Smooth muscle cell (in vitro differentiated cells): Measurements from ENCODE around the gene ZCCHC14. TPM values are rescaled to one million over a fixed set of nuclear protein-coding genes. Genes with fewer than 3 reads are reported as not detected.

Experiments used
- DNase-seq: peaks from one replicate; lab custom pipeline; 2025; ENCODE audit not compliant: unreplicated experiment; lab: John Stamatoyannopoulos, UW
- H2AFZ ChIP-seq: fragments of 200-600 bp; sonication (generic); 2 replicates; pipeline ENCODE4 v1.6.0; 2016; ENCODE audit warnings: antibody characterized with exemption, low read depth, mild to moderate bottlenecking
- H3F3A ChIP-seq: fragments of 200-600 bp; sonication (generic); 2 replicates; pipeline ENCODE4 v1.6.0; 2017; ENCODE audit warnings: antibody characterized with exemption, low read depth
- H3K27ac ChIP-seq: fragments of 200-600 bp; sonication (generic); 2 replicates; pipeline ENCODE4 v1.5.1; 2016; ENCODE audit warnings: low read depth, mild to moderate bottlenecking
- H3K27me3 ChIP-seq: fragments of 200-600 bp; sonication (generic); 2 replicates; pipeline ENCODE4 v1.6.1; 2016; ENCODE audit warnings: low read depth, mild to moderate bottlenecking
- H3K36me3 ChIP-seq: fragments of 200-600 bp; sonication (generic); 2 replicates; pipeline ENCODE4 v1.5.1; 2016; ENCODE audit warnings: low read depth
- H3K4me1 ChIP-seq: fragments of 200-600 bp; sonication (generic); 2 replicates; pipeline ENCODE4 v1.5.1; 2016; ENCODE audit warnings: low read depth
- H3K4me2 ChIP-seq: fragments of 200-600 bp; sonication (generic); 2 replicates; pipeline ENCODE4 v1.6.0; 2016; ENCODE audit warnings: mild to moderate bottlenecking
- H3K4me3 ChIP-seq: fragments of 200-600 bp; sonication (generic); 2 replicates; pipeline ENCODE4 v1.5.1; 2016; ENCODE audit warnings: mild to moderate bottlenecking
- H3K79me2 ChIP-seq: fragments of 200-600 bp; sonication (generic); 2 replicates; pipeline ENCODE4 v1.6.0; 2016; ENCODE audit warnings: low read depth, mild to moderate bottlenecking
- H3K9ac ChIP-seq: fragments of 200-600 bp; sonication (generic); 2 replicates; pipeline ENCODE4 v1.6.0; 2016; ENCODE audit warnings: low read depth
- H3K9me3 ChIP-seq: fragments of 200-600 bp; sonication (generic); replicated peaks from 2 replicates; pipeline ENCODE4 v1.5.1; 2016; ENCODE audit warnings: low read depth
- H4K20me1 ChIP-seq: fragments of 200-600 bp; sonication (generic); 2 replicates; pipeline ENCODE4 v1.6.0; 2016; ENCODE audit warnings: low read depth
- WGBS: methylation state at CpG from one replicate; pipeline ENCODE4 v1.1.7; 2016; ENCODE audit warnings: low lambda C conversion rate; 5-methylcytosine and 5-hydroxymethylcytosine counted together
- polyA plus RNA-seq: library from polyadenylated mRNA; unstranded; fragments of >200 nt; fragmentation: Nextera tagmentation; extraction: Ambion mirVana; gene quantifications from 2 replicates; pipeline ENCODE4 v1.2.1, GENCODE V29; 2016
- total RNA-seq: library from RNA; depleted of rRNA; stranded (reverse); fragments of >200 nt; gene quantifications from 2 replicates; pipeline ENCODE4 v1.2.3, GENCODE V29; 2014
- TF ChIP-seq, protein P1 (sequence below): fragments of 200-600 bp; sonication (generic); IDR thresholded peaks from 2 replicates; pipeline ENCODE4 v1.5.1; 2017; ENCODE audit warnings: borderline replicate concordance, mild to moderate bottlenecking, antibody characterized with exemption; ENCODE audit not compliant: insufficient read depth, poor library complexity, severe bottlenecking

The ZCCHC14 gene
- total and polyA plus RNA-seq, 2 experiments from 2014 or later = 4.6 to 8.5 TPM

DNA sequence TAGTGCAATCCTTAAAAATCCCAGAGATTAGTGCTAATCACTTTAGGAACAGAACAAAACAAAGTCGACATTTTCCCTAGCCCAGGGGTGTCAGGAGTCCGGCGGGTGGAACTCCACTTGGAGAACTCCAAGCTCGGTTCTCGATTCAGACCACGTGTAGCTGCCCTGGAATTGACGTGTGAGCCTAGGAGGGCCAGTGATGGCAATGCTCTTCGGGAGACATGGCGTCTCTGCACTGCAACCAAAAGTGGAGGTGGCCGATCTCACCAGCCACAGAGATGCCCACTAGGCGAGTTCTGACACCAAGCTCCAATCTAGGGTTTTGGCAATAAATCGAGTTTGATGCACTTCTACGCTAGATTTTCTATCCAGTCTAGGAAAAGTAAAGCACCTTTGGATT lies 83.0 kb downstream of the ZCCHC14 start:
- no peaks in the 10 kb centered on the region for H3K36me3 ChIP-seq
- H3F3A ChIP-seq = peaks cover 4% of the 10 kb centered on the region
- TF ChIP-seq, protein P1, sequence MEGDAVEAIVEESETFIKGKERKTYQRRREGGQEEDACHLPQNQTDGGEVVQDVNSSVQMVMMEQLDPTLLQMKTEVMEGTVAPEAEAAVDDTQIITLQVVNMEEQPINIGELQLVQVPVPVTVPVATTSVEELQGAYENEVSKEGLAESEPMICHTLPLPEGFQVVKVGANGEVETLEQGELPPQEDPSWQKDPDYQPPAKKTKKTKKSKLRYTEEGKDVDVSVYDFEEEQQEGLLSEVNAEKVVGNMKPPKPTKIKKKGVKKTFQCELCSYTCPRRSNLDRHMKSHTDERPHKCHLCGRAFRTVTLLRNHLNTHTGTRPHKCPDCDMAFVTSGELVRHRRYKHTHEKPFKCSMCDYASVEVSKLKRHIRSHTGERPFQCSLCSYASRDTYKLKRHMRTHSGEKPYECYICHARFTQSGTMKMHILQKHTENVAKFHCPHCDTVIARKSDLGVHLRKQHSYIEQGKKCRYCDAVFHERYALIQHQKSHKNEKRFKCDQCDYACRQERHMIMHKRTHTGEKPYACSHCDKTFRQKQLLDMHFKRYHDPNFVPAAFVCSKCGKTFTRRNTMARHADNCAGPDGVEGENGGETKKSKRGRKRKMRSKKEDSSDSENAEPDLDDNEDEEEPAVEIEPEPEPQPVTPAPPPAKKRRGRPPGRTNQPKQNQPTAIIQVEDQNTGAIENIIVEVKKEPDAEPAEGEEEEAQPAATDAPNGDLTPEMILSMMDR = no peak
- no peak overlapping the region for H2AFZ ChIP-seq
- peaks cover 19% of the 10 kb centered on the region for H4K20me1 ChIP-seq
- 94% methylated on average over 13 of the region's 13 CpGs for WGBS
- no peaks in the 10 kb centered on the region for H3K27me3 ChIP-seq
- H3K4me2 ChIP-seq = no peak overlapping the region
- H3K9ac ChIP-seq = no peak overlapping the region
- no peaks in the 10 kb centered on the region for H3K79me2 ChIP-seq
- H3K4me1 ChIP-seq = no peaks in the 10 kb centered on the region
- H3K27ac ChIP-seq = no peak overlapping the region
- DNase-seq = no peak
- no peak overlapping the region for H3K4me3 ChIP-seq
- no peaks in the 10 kb centered on the region for H3K9me3 ChIP-seq

DNA sequence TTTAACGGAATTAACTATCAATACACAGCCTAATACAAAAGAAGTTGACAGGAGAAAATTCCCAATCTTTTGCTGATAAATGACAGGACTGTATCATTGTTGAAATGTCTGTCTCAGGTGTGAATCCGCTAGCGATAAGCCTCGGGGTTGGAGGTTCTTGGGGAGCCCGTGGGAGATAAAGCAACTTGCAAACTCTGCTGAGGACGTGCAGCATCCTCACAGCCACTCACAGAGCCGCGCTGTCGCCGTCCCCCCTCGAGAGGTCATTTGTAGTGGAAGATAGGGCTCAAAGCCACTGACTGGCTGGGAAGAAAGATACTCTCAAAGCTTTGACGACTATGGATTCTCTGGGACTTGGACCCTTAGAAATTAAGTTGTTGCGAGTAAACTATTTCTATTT lies 83.7 kb downstream of the ZCCHC14 start:
- H3K9ac ChIP-seq = no peak overlapping the region
- peaks cover 19% of the 10 kb centered on the region for H4K20me1 ChIP-seq
- H3K27me3 ChIP-seq = no peaks in the 10 kb centered on the region
- no peaks in the 10 kb centered on the region for H3K9me3 ChIP-seq
- H3K27ac ChIP-seq = no peak overlapping the region
- no peaks in the 10 kb centered on the region for H3K36me3 ChIP-seq
- H2AFZ ChIP-seq = no peak overlapping the region
- no peaks in the 10 kb centered on the region for H3K4me1 ChIP-seq
- H3K79me2 ChIP-seq = no peaks in the 10 kb centered on the region
- no peak for DNase-seq
- no peak overlapping the region for H3K4me2 ChIP-seq
- peaks cover 8% of the 10 kb centered on the region for H3F3A ChIP-seq
- no peak overlapping the region for H3K4me3 ChIP-seq
- 91% methylated on average over 13 of the region's 13 CpGs for WGBS
- TF ChIP-seq, protein P1 = no peak

DNA sequence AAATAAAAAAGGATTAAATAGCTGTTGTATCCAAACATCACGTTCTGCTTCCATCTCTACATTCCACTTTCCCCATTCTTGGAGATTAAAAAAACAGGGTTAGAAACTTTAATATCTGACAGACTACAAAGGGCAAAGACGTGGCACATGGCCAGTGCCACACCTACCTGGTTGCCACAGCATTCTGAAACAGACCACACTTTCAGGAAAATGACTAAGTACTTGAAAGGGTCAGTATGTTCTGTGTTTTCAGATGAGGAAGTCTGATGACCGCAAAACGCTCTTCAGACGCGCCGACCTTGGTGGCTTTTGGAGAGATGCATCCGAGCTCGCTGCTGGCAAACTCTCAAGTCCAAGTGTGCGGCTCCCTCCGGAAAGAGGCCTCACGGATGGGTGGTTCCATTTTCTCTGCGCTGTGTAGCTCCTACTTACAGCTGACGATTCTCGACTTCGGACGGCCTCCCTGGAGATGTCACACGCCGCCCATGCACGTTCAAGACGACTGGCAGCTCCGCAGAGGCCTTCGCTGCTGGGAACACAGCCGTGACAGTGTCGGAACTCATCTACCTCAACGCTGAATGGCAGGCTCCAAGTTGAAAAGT lies 85.2 kb downstream of the ZCCHC14 start:
- TF ChIP-seq, protein P1 = no peak
- Histone ChIP-seq H4K20me1 (peaks cover 20% of the 10 kb centered on the region), H3K79me2 (no peaks in the 10 kb centered on the region), H3F3A (peaks cover 8% of the 10 kb centered on the region), H3K4me3 (no peak overlapping the region), H3K36me3 (peaks cover 2% of the 10 kb centered on the region), H2AFZ (no peak overlapping the region), H3K4me1 (no peaks in the 10 kb centered on the region), H3K27me3 (no peaks in the 10 kb centered on the region), H3K9me3 (no peaks in the 10 kb centered on the region), H3K9ac (no peak overlapping the region), H3K27ac (no peak overlapping the region), H3K4me2 (no peak overlapping the region)
- 95% methylated on average over 26 of the region's 26 CpGs for WGBS
- no peak for DNase-seq

DNA sequence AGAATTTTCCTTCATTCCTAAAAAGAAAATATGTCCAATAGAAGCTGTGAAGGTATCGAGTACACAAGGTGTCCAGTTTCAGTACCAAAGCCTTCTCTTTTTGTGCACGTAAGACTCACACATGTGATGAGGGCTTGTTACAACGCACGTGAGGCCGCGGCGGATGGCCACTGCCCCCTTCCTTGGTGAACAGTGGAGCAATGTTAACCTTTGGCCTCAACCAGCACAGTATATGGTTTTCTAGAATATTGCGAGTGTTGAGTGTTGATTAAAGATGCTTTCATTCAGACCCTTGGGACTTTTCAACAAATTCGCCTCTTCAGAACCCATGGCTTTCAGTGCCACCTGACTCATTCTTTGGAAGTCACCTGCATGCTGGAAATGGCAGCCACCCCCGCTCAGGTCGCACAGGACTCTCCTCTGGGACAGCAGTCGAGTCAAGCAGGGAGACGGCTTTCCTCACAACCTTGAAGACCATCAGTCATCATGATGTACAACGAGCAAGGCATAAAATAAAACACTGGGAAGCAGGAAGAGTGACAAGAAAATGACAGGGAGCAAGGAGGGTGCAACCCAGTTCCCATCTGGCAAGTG lies 86.2 kb downstream of the ZCCHC14 start:
- Histone ChIP-seq H3K4me3 (no peak overlapping the region), H3K36me3 (peaks cover 7% of the 10 kb centered on the region)
- TF ChIP-seq, protein P1 = no peak

More for the DNA sequence above, 86.2 kb downstream of the ZCCHC14 start:
- no peaks in the 10 kb centered on the region for H3K27me3 ChIP-seq
- H3K27ac ChIP-seq = no peak overlapping the region
- no peak overlapping the region for H2AFZ ChIP-seq
- H3K9me3 ChIP-seq = no peaks in the 10 kb centered on the region
- H3K4me2 ChIP-seq = no peak overlapping the region
- no peak overlapping the region for H3K9ac ChIP-seq
- peaks cover 8% of the 10 kb centered on the region for H3F3A ChIP-seq
- WGBS = 95% methylated on average over 14 of the region's 14 CpGs
- peaks cover 30% of the 10 kb centered on the region for H4K20me1 ChIP-seq
- DNase-seq = no peak
- no peaks in the 10 kb centered on the region for H3K79me2 ChIP-seq
- H3K4me1 ChIP-seq = no peaks in the 10 kb centered on the region
